GM12878 (cell line): ENCODE results near the gene SLC13A3. TPM values are rescaled to one million over a fixed set of nuclear protein-coding genes. Genes with fewer than 3 reads are reported as not detected.

Source experiments
- ATF2 ChIP-seq: IDR thresholded peaks from 2 replicates; pipeline ENCODE4 v1.6.1; 2012; ENCODE audit warnings: low read length, inconsistent platforms
- BHLHE40 ChIP-seq, 2 experiments: fragments of 450-650 bp in 1 of 2; IDR thresholded peaks; 2 replicates each; pipeline ENCODE4 v1.6.1; 2011 to 2017; ENCODE audit warnings: low read depth in 2 of 2, borderline replicate concordance in 1 of 2, improper control_type of control experiment in 1 of 2, low read length in 1 of 2, mild to moderate bottlenecking in 1 of 2
- CREB1 ChIP-seq: IDR thresholded peaks from 2 replicates; pipeline ENCODE4 v1.6.1; 2012; ENCODE audit warnings: low read depth, mild to moderate bottlenecking, inconsistent platforms
- CUX1 ChIP-seq: IDR thresholded peaks from 2 replicates; pipeline ENCODE4 v1.6.1; 2012; ENCODE audit warnings: improper control_type of control experiment, low read depth, low read length; ENCODE audit not compliant: insufficient replicate concordance
- E2F8 ChIP-seq: fragments of 450-650 bp; IDR thresholded peaks from 2 replicates; pipeline ENCODE4 v1.6.1; 2018; ENCODE audit warnings: mild to moderate bottlenecking, low read depth, moderate library complexity; ENCODE audit not compliant: partially characterized antibody
- EED ChIP-seq: sonication (generic); IDR thresholded peaks from 2 replicates; pipeline ENCODE4 v1.6.1; 2016; ENCODE audit warnings: antibody characterized with exemption, low read depth
- EP300 ChIP-seq, 2 experiments: fragments of 150-350 bp in 1 of 2; IDR thresholded peaks; 2 replicates each; pipeline ENCODE4 v1.6.1; 2011 to 2012; ENCODE audit warnings: low read depth in 2 of 2, low read length in 2 of 2, borderline replicate concordance in 1 of 2, improper control_type of control experiment in 1 of 2, inconsistent platforms in 1 of 2; ENCODE audit not compliant: control insufficient read depth in 1 of 2
- FOXK2 ChIP-seq: fragments of 450-650 bp; IDR thresholded peaks from 2 replicates; pipeline ENCODE4 v1.6.1; 2017; ENCODE audit warnings: mild to moderate bottlenecking, moderate library complexity
- IKZF1 ChIP-seq: fragments of 450-650 bp; conservative IDR thresholded peaks from 2 replicates; pipeline ENCODE4 v1.6.1; 2017; ENCODE audit warnings: antibody characterized with exemption, mild to moderate bottlenecking
- NFYA ChIP-seq: IDR thresholded peaks from 2 replicates; pipeline ENCODE4 v1.6.1; 2011; ENCODE audit warnings: low read depth, mild to moderate bottlenecking, low read length, improper control_type of control experiment, borderline replicate concordance
- NR2F1 ChIP-seq: fragments of 450-650 bp; conservative IDR thresholded peaks from 2 replicates; pipeline ENCODE4 v1.6.1; 2017; ENCODE audit warnings: mild to moderate bottlenecking
- RB1 ChIP-seq: fragments of 450-650 bp; formaldehyde crosslinking; IDR thresholded peaks from 2 replicates; pipeline ENCODE4 v1.6.1; 2017; ENCODE audit warnings: mild to moderate bottlenecking, borderline replicate concordance
- SIX5 ChIP-seq: IDR thresholded peaks from 2 replicates; pipeline ENCODE4 v1.6.1; 2011; ENCODE audit warnings: mild to moderate bottlenecking, low read depth, low read length, moderate library complexity; ENCODE audit not compliant: severe bottlenecking
- SMARCA5 ChIP-seq: fragments of 450-650 bp; IDR thresholded peaks from 2 replicates; pipeline ENCODE4 v1.6.1; 2017; ENCODE audit warnings: mild to moderate bottlenecking
- SREBF2 ChIP-seq: IDR thresholded peaks from 2 replicates; pipeline ENCODE4 v1.6.1; 2012; ENCODE audit warnings: mild to moderate bottlenecking, low read length
- ZNF24 ChIP-seq: fragments of 450-650 bp; IDR thresholded peaks from 2 replicates; pipeline ENCODE4 v1.6.1; 2017; ENCODE audit warnings: antibody characterized with exemption, mild to moderate bottlenecking
- polyA plus RNA-seq, 11 experiments: library from polyadenylated mRNA; depleted of rRNA in 4 of 11; unstranded in 6 of 11; stranded (reverse) in 5 of 11; fragments of >200 nt; fragmentation: Nextera tagmentation in 4 of 11; fragmentation: Illumina TruSeq in 1 of 11; extraction: Ambion mirVana in 4 of 11; extraction: Trizol in 1 of 11; gene quantifications; 1 replicate in 1 of 11; 2 replicates in 10 of 11; pipeline versions ENCODE4 v1.2.1 to v1.2.3, GENCODE V29; 2011 to 2016; ENCODE audit warnings: inconsistent platforms in 2 of 11, missing spikeins in 2 of 11, low read depth in 1 of 11
- total RNA-seq, 4 experiments: library from RNA; depleted of rRNA in 3 of 4; stranded (reverse); fragments of >200 nt in 3 of 4; fragmentation: Illumina TruSeq in 1 of 4; extraction: Trizol in 1 of 4; gene quantifications; 2 replicates each; pipeline versions ENCODE4 v1.2.1 to v1.2.3, GENCODE V29; 2013 to 2021
- TF ChIP-seq, protein P1 (sequence below): fragments of 450-650 bp; IDR thresholded peaks from 2 replicates; pipeline ENCODE4 v1.6.1; 2017; ENCODE audit warnings: low read depth, mild to moderate bottlenecking, moderate library complexity

SLC13A3 gene
- total and polyA plus RNA-seq, 10 of the 15 experiments (the other 5 are each of a cell fraction or from before 2014, with no cell fraction given), result 0.03 to 0.76 (median 0.07) TPM; not detected in 4

DNA sequence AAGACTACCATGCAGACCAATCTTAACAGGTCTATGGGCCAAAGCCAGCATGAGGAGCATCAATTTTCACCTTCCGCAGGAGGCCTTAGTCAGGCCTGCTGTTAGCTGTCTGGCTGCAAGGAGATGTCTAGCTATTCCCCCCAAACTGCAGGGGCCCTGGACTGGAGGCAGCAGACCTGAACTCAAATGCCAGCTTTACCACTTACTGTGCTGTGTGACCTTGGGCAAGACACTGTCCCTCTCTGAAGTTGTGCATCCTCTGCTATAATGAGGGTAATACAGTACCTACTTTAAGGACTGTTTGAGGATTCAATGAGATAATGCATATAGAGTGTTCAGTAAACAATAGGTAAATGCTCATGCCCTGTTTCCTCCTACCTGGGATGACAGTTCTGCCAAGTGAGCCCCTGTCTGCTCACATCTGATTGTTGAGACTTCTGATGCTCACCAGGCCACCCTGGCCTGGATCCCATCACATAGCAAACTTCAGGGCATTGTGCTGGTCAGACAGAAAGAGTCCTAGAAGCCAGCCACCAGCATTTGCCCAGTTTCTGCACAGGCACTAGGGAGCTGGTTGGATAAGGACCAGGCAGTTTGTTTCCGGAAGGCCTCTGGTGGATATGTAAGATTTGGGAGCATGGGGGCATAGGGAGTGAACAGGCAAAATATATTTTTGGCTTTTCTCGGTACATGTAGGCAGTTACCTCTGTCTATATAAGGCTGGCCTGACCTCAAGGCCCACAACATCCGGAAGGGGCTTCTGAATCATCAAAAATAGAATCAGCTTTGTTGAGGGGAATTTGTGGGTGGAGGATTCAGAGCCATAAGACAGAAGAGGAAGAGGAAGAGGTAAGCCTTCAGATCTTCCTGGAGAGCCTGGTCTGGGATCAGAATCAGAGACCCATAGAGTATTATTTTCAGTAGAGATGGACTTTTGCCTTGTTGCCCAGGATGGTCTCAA, 98.5 kb downstream of the SLC13A3 start (continued):
- TF ChIP-seq NR2F1 (peak; percentile 66), EP300 (IDR thresholded peaks at IDR 0.05; ENCODE audit: borderline replicate concordance in 1 of 2, control insufficient read depth in 1 of 2, low read depth in 2 of 2, low read length in 2 of 2) (peak; percentile 67 to 74; a peak in 3 of 4 replicates), BHLHE40 (IDR thresholded peaks at IDR 0.05; ENCODE audit: borderline replicate concordance in 1 of 2, low read depth in 2 of 2, low read length in 1 of 2) (0 out of 4 replicates have a peak, but pooled peaks of 1 of the 2 experiments have one; percentile 21), SIX5 (no peak), FOXK2 (no peak), SREBF2 (no peak), NFYA (no peak), E2F8 (no peak), SMARCA5 (peak; percentile 74), IKZF1 (peak; percentile 89), ATF2 (peak; percentile 66), RB1 (no peak), EED (peak; percentile 96), ZNF24 (no peak), CREB1 (peak; percentile 61), CUX1 (peak; percentile 26)
- TF ChIP-seq, protein P1, sequence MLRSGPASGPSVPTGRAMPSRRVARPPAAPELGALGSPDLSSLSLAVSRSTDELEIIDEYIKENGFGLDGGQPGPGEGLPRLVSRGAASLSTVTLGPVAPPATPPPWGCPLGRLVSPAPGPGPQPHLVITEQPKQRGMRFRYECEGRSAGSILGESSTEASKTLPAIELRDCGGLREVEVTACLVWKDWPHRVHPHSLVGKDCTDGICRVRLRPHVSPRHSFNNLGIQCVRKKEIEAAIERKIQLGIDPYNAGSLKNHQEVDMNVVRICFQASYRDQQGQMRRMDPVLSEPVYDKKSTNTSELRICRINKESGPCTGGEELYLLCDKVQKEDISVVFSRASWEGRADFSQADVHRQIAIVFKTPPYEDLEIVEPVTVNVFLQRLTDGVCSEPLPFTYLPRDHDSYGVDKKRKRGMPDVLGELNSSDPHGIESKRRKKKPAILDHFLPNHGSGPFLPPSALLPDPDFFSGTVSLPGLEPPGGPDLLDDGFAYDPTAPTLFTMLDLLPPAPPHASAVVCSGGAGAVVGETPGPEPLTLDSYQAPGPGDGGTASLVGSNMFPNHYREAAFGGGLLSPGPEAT, result peak; percentile 83
